ENCODE data around the gene SLU7.

The SLU7 gene

GRCh38 chr5:160354666-160355065, 64.2 kb downstream of the SLU7 start:
- Histone ChIP-seq H3K27me3 (ENCODE audit: control insufficient read depth, low read length) (peaks cover 6% of the 10 kb centered on the region; the same call in 1 of the 2 replicates), H3K4me1 (ENCODE audit: control insufficient read depth, low read length) (no peaks in the 10 kb centered on the region), H4K20me1 (ENCODE audit: control insufficient read depth, insufficient read depth, low read depth, low read length) (no peaks in the 10 kb centered on the region), H3F3A (ENCODE audit: control insufficient read depth, insufficient read depth) (no peaks in the 10 kb centered on the region), H3K4me3 (ENCODE audit: low read length) (no peak overlapping the region), H3K27ac (ENCODE audit: low read depth, low read length) (no peak overlapping the region), H3K9me3 (ENCODE audit: control insufficient read depth, insufficient read depth, low read length) (no peaks in the 10 kb centered on the region), H3K9me2 (replicated peaks; ENCODE audit: control insufficient read depth, low read length) (no peaks in the 10 kb centered on the region), H3K4me2 (ENCODE audit: low read length) (no peak overlapping the region), H3K79me2 (ENCODE audit: control insufficient read depth, low read length) (no peaks in the 10 kb centered on the region), H3K36me3 (ENCODE audit: control insufficient read depth, low read length) (no peaks in the 10 kb centered on the region)
- TF ChIP-seq EZH2phosphoT487 (IDR thresholded peaks at IDR 0.05; ENCODE audit: borderline replicate concordance, low read length) (no peak), CTCF (IDR thresholded peaks at IDR 0.05; ENCODE audit: low read depth, low read length, poor library complexity, severe bottlenecking) (no peak)

DNA sequence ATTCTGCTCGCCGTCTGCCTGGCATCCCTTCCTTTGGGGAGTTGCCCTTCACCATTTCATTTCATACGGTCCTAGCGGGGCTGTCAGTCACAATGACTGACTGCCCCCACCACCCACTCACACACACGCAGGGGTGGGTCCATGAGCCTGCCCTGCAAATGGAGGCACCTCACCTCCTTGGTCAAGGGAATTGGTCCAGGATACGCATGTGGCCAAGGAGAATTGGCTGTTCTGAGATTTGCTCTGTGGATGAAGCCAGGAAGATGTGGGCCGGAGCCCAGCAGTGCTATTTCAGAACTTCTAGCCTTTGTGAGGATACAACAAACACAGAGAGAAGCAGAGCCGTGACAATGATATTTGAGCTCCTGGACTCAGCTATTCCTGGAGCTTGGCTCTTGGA, 65.5 kb downstream of the SLU7 start:
- Histone ChIP-seq H3K9me3 (ENCODE audit: control insufficient read depth, insufficient read depth, low read length) (no peaks in the 10 kb centered on the region), H3K9me2 (replicated peaks; ENCODE audit: control insufficient read depth, low read length) (no peaks in the 10 kb centered on the region), H4K20me1 (ENCODE audit: control insufficient read depth, insufficient read depth, low read depth, low read length) (no peaks in the 10 kb centered on the region), H3K4me2 (ENCODE audit: low read length) (no peak overlapping the region), H3K36me3 (ENCODE audit: control insufficient read depth, low read length) (no peaks in the 10 kb centered on the region), H3K27me3 (ENCODE audit: control insufficient read depth, low read length) (no peaks in the 10 kb centered on the region), H3K4me1 (ENCODE audit: control insufficient read depth, low read length) (no peaks in the 10 kb centered on the region), H3F3A (ENCODE audit: control insufficient read depth, insufficient read depth) (no peaks in the 10 kb centered on the region), H3K27ac (ENCODE audit: low read depth, low read length) (no peak overlapping the region), H3K4me3 (ENCODE audit: low read length) (no peak overlapping the region), H3K79me2 (ENCODE audit: control insufficient read depth, low read length) (no peaks in the 10 kb centered on the region)
- TF ChIP-seq CTCF (IDR thresholded peaks at IDR 0.05; ENCODE audit: low read depth, low read length, poor library complexity, severe bottlenecking) (no peak), EZH2phosphoT487 (IDR thresholded peaks at IDR 0.05; ENCODE audit: borderline replicate concordance, low read length) (no peak)

DNA sequence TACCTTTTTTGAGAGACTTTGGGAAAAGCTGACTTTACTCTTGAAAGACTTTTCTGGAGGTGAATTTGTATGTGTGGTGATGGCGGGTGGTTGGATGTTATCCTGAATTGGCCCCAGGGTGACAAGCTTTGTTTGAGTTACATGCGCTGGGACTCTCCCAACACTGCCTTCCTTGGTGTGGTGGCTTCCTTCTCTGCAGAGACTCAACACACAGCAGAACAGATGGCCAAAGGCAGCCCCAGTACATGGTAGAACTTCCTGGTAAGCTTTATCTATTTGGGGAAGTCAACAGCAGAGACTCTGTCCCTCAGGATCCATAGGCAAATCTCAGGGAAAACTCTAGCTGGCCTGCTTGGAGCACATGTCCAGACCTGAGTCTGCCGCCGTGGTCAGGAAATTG, 66.6 kb downstream of the SLU7 start:
- Histone ChIP-seq H3K4me1 (ENCODE audit: control insufficient read depth, low read length) (no peaks in the 10 kb centered on the region), H3K4me3 (ENCODE audit: low read length) (no peak overlapping the region), H3K79me2 (ENCODE audit: control insufficient read depth, low read length) (no peaks in the 10 kb centered on the region), H4K20me1 (ENCODE audit: control insufficient read depth, insufficient read depth, low read depth, low read length) (no peaks in the 10 kb centered on the region), H3K9me3 (ENCODE audit: control insufficient read depth, insufficient read depth, low read length) (no peaks in the 10 kb centered on the region), H3K9me2 (replicated peaks; ENCODE audit: control insufficient read depth, low read length) (no peaks in the 10 kb centered on the region), H3K4me2 (ENCODE audit: low read length) (no peak overlapping the region), H3K27me3 (ENCODE audit: control insufficient read depth, low read length) (no peaks in the 10 kb centered on the region), H3K27ac (ENCODE audit: low read depth, low read length) (no peak overlapping the region), H3K36me3 (ENCODE audit: control insufficient read depth, low read length) (no peaks in the 10 kb centered on the region), H3F3A (ENCODE audit: control insufficient read depth, insufficient read depth) (no peaks in the 10 kb centered on the region)
- TF ChIP-seq CTCF (IDR thresholded peaks at IDR 0.05; ENCODE audit: low read depth, low read length, poor library complexity, severe bottlenecking) (no peak), EZH2phosphoT487 (IDR thresholded peaks at IDR 0.05; ENCODE audit: borderline replicate concordance, low read length) (no peak)

Measured in DOHH2 (cell line).